Measurements from ENCODE around the gene CKS1B.
A peak's percentile ranks its signal among the peaks of the same experiment; 100 is the strongest.

The CKS1B gene

DNA sequence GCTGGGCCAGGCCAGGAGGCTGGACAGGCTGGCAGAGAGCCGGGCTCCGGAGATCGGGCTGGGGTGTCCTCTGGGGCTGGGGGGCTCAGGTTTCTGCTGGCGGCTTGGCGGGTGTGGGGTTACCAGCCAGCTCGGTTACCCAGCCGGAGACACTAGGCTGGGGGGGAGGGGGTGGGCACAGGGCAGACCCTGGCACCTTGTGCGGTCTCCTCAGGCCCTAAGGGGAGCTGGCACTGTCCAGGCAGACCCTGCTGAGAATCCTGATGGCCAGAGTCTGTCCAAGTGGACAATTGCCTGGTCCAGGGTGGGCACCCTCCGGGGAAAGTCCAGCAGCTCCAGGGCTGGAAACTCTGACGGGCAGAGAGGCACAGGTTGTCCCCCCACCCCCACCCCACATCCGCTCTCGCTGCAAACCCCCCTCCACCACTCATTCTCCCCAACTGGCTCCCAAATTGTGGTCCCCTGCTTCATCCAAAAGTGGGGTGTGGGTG is 34.8 kb downstream of the CKS1B start:
- Histone ChIP-seq H3K9ac (ENCODE audit: insufficient read length) (no peak overlapping the region), H3K36me3 (ENCODE audit: insufficient read depth, low read length) (no peaks in the 10 kb centered on the region; the same call in 1 of the 2 replicates), H3K9me3 (ENCODE audit: low read depth, low read length) (no peaks in the 10 kb centered on the region), H3K4me3 (no peak overlapping the region), H3K27ac (no peak overlapping the region)
- DNase-seq (ENCODE audit: low read depth, low spot score): no peak
- TF ChIP-seq POLR2AphosphoS5 (IDR thresholded peaks at IDR 0.05; ENCODE audit: borderline replicate concordance, low read depth, low read length) (no peak), EZH2 (IDR thresholded peaks at IDR 0.05) (no peak), FOXP2 (optimal IDR thresholded peaks at IDR 0.05; ENCODE audit: control extremely low read depth, extremely low read length, insufficient read depth) (no peak)

DNA sequence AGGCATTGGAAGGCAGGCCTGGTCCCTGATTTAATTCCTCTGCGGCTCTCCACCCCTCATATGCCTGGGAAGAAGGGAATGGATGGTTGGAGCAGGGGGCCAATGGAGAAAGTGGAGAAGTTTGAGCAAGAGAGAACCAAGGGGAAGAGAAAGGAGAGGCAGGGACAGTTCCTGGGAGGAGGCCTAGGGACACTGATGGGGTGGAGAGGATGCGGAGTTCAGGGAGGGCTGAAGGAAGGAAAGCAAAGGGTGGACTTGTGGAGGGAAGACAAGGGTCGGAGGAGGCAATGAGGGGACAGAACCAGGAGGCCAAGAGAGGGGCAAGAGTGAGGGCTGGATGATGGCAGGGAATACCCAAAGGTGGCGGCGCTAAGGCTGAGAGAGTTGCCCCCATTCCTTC is 35.3 kb downstream of the CKS1B start:
- Histone ChIP-seq H3K9ac (ENCODE audit: insufficient read length) (no peak overlapping the region), H3K4me3 (no peak overlapping the region), H3K36me3 (ENCODE audit: insufficient read depth, low read length) (no peaks in the 10 kb centered on the region; the same call in 1 of the 2 replicates), H3K27ac (no peak overlapping the region), H3K9me3 (ENCODE audit: low read depth, low read length) (no peaks in the 10 kb centered on the region)
- TF ChIP-seq POLR2AphosphoS5 (IDR thresholded peaks at IDR 0.05; ENCODE audit: borderline replicate concordance, low read depth, low read length): no peak
- TF ChIP-seq FOXP2 (optimal IDR thresholded peaks at IDR 0.05; ENCODE audit: control extremely low read depth, extremely low read length, insufficient read depth): no peak
- no peak for TF ChIP-seq EZH2 (IDR thresholded peaks at IDR 0.05)
- DNase-seq (ENCODE audit: low read depth, low spot score): no peak

DNA sequence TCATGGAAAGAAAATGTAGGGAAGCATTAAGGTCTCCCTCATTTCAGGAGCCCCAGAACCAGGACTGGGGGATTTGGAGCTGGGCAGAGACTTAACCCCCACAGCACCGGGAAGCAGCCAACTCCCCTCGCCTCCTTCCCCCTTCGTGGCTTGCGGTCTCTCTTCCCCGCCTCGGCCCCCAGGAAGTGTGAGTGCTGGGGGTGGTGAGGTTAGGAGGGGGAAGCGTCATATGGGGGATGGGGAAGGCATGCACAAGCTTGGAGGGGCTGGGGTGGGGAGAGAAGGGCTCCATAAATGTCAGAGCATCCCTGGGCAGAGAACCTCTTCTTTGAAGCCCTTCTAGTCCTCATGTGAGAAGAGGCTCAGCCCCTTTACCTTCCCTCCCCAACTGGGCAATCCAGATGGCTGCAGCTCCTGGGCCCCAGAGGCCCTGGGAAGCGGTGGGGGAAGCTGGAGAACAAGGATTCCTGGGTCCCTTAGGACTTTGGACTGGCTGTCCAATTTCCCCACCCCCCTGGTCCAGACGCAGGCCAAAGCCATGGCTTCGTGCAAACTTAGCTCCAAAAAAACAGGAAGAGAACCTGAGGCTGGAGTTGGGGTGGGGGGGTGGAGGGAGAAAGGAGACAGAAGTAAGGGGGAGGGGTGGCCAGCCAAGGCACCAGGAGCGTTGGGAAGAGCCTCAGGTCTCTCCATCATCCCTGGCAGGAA is 35.9 kb downstream of the CKS1B start:
- DNase-seq (ENCODE audit: low read depth, low spot score): no peak

DNA sequence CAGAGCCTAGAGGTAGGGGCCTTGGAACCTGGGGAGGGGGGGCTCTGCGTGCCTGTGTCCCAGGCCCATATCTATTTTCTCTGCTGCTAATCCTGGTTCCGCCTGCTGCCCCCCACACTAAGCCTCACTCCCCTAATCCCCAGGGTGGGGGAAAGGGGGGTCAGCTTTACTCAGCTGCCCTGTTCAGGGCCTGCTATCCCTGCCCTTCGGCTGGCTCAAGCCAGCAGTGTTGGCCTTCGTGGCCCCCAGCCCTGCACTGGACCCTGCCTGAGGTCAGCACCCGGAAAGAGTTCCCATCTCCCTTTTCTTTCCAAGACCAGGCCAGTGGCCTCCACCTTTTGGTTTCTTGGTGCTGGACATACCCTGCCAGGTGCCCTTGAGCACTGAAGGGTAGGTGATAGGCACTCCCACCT is 36.5 kb downstream of the CKS1B start:
- H3K36me3 ChIP-seq (ENCODE audit: insufficient read depth, low read length): peaks cover 2% of the 10 kb centered on the region; the same call in 1 of the 2 replicates
- no peak overlapping the region for H3K27ac ChIP-seq
- no peak for TF ChIP-seq POLR2AphosphoS5 (IDR thresholded peaks at IDR 0.05; ENCODE audit: borderline replicate concordance, low read depth, low read length)
- TF ChIP-seq FOXP2 (optimal IDR thresholded peaks at IDR 0.05; ENCODE audit: control extremely low read depth, extremely low read length, insufficient read depth): no peak
- TF ChIP-seq EZH2 (IDR thresholded peaks at IDR 0.05): no peak
- H3K9me3 ChIP-seq (ENCODE audit: low read depth, low read length): no peaks in the 10 kb centered on the region
- H3K9ac ChIP-seq (ENCODE audit: insufficient read length): no peak overlapping the region
- no peak for DNase-seq (ENCODE audit: low read depth, low spot score)
- H3K4me3 ChIP-seq: no peak overlapping the region

More for the DNA sequence above, 35.9 kb downstream of the CKS1B start:
- no peaks in the 10 kb centered on the region; the same call in 1 of the 2 replicates for H3K36me3 ChIP-seq (ENCODE audit: insufficient read depth, low read length)
- H3K9ac ChIP-seq (ENCODE audit: insufficient read length): no peak overlapping the region
- no peak for TF ChIP-seq FOXP2 (optimal IDR thresholded peaks at IDR 0.05; ENCODE audit: control extremely low read depth, extremely low read length, insufficient read depth)
- H3K9me3 ChIP-seq (ENCODE audit: low read depth, low read length): no peaks in the 10 kb centered on the region
- H3K27ac ChIP-seq: peak overlapping the region; percentile 9; the same call in 1 of the 2 replicates
- no peak overlapping the region for H3K4me3 ChIP-seq

DNA sequence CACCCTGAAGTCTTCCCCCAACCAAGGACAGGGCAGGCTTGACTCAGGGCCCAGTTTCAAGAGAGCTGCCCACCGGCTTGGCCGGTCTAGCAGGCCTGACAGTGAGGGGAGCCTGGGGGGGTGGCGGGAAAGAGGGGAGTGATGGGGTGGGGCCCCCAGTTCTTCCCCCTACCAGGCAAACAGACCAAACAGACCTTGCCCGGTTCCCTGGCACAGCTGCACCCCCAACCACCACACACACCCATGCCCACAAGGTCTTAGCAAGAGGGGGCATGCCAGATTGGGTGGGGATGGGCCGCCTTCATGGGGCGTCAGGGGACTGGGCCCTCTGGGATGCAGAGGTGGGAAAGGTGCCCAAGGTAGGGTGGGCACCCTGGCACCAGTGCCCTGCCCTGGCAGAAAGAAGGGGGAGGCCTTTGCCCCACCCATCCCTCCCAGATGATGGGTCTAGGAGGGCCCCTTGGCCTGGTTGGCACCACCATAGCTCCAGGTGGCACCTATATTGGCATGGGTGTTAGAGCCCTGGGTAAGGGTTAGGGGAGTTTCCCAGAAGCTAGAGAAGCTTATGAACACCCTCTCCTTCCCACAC is 37.0 kb downstream of the CKS1B start:
- no peak for DNase-seq (ENCODE audit: low read depth, low spot score)
- Histone ChIP-seq H3K9me3 (ENCODE audit: low read depth, low read length) (no peaks in the 10 kb centered on the region), H3K9ac (ENCODE audit: insufficient read length) (no peak overlapping the region), H3K36me3 (ENCODE audit: insufficient read depth, low read length) (peaks cover 7% of the 10 kb centered on the region; the same call in 1 of the 2 replicates), H3K4me3 (no peak overlapping the region), H3K27ac (no peak overlapping the region)
- TF ChIP-seq EZH2 (IDR thresholded peaks at IDR 0.05): no peak
- TF ChIP-seq FOXP2 (optimal IDR thresholded peaks at IDR 0.05; ENCODE audit: control extremely low read depth, extremely low read length, insufficient read depth): no peak
- TF ChIP-seq POLR2AphosphoS5 (IDR thresholded peaks at IDR 0.05; ENCODE audit: borderline replicate concordance, low read depth, low read length): no peak

DNA sequence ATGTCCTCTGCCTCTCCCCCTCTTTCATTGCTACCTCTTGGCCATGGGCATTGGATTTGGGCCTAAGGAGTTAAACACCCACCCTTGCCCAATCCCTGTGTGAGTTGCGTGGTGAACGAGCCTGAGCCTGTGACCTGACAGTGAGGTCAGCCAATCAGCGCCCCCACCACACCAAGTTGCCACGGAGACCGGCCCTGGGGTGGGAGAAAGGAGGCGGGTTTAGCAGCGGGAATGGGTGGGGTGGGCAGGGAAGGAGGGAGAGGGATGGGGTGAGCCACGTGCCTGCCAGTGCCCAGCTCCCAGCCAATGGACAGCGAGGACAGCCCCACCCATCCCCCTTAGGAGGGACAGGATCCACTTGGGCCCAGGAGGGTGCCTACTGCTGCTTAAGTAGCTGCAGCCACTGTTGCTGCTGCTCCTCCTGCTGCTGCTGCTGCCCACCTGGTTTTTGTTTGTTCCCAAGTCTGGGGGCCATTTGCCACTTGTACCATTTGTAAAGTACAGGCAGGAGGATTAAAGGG is 37.6 kb downstream of the CKS1B start:
- no peak overlapping the region for H3K9ac ChIP-seq (ENCODE audit: insufficient read length)
- H3K36me3 ChIP-seq (ENCODE audit: insufficient read depth, low read length): peaks cover 10% of the 10 kb centered on the region; the same call in 1 of the 2 replicates
- no peaks in the 10 kb centered on the region for H3K9me3 ChIP-seq (ENCODE audit: low read depth, low read length)
- TF ChIP-seq EZH2 (IDR thresholded peaks at IDR 0.05) (no peak), POLR2AphosphoS5 (IDR thresholded peaks at IDR 0.05; ENCODE audit: borderline replicate concordance, low read depth, low read length) (0 out of 2 replicates have a peak, but pooled peaks have one; percentile 12)
- H3K27ac ChIP-seq: peak overlapping the region; percentile 54
- no peak overlapping the region for H3K4me3 ChIP-seq
- no peak for DNase-seq (ENCODE audit: low read depth, low spot score)

DNA sequence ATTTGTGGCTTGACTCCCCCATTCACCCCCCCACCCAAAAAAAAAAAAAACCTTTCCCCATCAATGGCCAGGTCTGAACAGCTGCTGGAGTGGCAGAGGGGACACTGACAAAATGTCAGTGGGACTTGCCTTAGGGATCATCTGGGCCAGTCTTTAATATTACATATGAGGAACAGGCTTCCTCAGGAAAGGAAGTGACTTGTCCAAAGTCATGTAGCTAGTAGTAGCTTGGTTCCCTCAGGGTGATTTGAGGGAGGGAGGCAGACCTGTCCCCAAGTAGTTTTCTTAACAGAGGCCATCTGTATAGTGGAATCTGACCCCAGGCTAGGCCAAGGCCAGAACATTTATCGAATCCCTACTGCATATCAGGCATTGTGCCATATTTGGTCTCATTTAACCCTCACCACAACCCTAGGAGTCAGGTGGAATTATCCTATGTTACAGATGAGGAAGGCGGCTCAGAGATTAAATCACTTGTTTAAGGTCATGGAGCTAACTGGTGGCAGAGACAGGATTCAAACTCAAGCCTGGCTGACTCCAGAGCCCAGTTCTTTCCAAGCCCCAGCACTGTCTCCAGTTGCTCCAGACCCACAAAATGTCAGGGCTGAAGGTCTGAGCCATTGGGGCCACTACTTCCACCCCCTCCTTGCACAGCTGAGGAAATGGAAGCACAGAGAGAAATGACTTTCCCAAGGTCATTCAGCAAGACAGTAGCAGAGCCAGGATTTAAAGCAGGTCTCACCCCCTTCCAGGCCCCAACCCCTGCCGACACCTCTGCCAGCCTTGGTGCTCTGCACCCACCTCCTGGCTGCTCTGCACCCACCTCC is 38.5 kb downstream of the CKS1B start:
- no peak for DNase-seq (ENCODE audit: low read depth, low spot score)
- Histone ChIP-seq H3K9me3 (ENCODE audit: low read depth, low read length) (no peaks in the 10 kb centered on the region), H3K27ac (peak overlapping the region; percentile 54; the same call in 1 of the 2 replicates), H3K36me3 (ENCODE audit: insufficient read depth, low read length) (peaks cover 10% of the 10 kb centered on the region; the same call in 1 of the 2 replicates), H3K4me3 (no peak overlapping the region), H3K9ac (ENCODE audit: insufficient read length) (no peak overlapping the region)
- TF ChIP-seq FOXP2 (optimal IDR thresholded peaks at IDR 0.05; ENCODE audit: control extremely low read depth, extremely low read length, insufficient read depth) (no peak), POLR2AphosphoS5 (IDR thresholded peaks at IDR 0.05; ENCODE audit: borderline replicate concordance, low read depth, low read length) (no peak), EZH2 (IDR thresholded peaks at IDR 0.05) (no peak)

DNA sequence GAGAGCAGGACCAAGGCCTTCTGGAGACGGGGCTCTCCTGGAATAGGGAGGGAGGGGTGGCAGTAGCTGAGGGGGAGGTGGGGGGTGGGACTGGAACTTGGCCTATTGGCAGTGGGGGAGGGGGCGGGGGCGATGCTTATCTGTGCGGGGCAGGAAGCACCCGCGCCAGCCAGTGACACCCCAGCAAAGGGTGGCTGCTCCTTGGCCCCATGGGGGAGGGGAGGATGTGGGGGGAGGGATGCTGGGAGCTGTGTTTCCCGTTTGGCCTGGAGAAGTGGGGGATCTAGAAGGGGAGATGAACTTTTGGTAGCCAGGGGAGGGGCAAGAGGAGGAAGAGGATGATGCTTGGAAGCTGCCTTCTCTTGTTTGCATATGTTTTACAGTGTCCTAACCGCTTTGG is 39.2 kb downstream of the CKS1B start:
- H3K9me3 ChIP-seq (ENCODE audit: low read depth, low read length): no peaks in the 10 kb centered on the region
- no peak overlapping the region for H3K27ac ChIP-seq
- no peak for DNase-seq (ENCODE audit: low read depth, low spot score)
- TF ChIP-seq POLR2AphosphoS5 (IDR thresholded peaks at IDR 0.05; ENCODE audit: borderline replicate concordance, low read depth, low read length) (no peak), EZH2 (IDR thresholded peaks at IDR 0.05) (no peak), FOXP2 (optimal IDR thresholded peaks at IDR 0.05; ENCODE audit: control extremely low read depth, extremely low read length, insufficient read depth) (no peak)
- no peak overlapping the region for H3K9ac ChIP-seq (ENCODE audit: insufficient read length)
- H3K36me3 ChIP-seq (ENCODE audit: insufficient read depth, low read length): peaks cover 10% of the 10 kb centered on the region; the same call in 1 of the 2 replicates
- H3K4me3 ChIP-seq: no peak overlapping the region
